ENCODE results near the gene SZRD1.

Gene SZRD1

GRCh38 chr1:16441282-16441665 lies 74.2 kb downstream of the SZRD1 start:
- DNase-seq, result no peak

- no peak for DNase-seq
These were observed 75.2 kb downstream of the SZRD1 start for GRCh38 chr1:16442265-16442664.

GRCh38 chr1:16442941-16443340 lies 75.9 kb downstream of the SZRD1 start:
- DNase-seq, result no peak

GRCh38 chr1:16443975-16444770 lies 77.1 kb downstream of the SZRD1 start:
- DNase-seq, result no peak

GRCh38 chr1:16445052-16445451 lies 78.0 kb downstream of the SZRD1 start:
- no peak for DNase-seq

- DNase-seq, result no peak
These were observed 79.1 kb downstream of the SZRD1 start for GRCh38 chr1:16446116-16446515.

GRCh38 chr1:16447641-16448040 lies 80.6 kb downstream of the SZRD1 start:
- DNase-seq, result no peak

Measured in activated effector memory CD4-positive, alpha-beta T cell treated with anti-CD3 and anti-CD28 coated beads, Interleukin-2, amount 50 U/mL, for 16 hours (primary cell).